Femur (tissue), 1 donor: ENCODE measurements around the gene BDH2.

Source experiments
- DNase-seq: peaks from one replicate; pipeline ENCODE4 v3.0.0-alpha.2; 2017

Gene BDH2

GRCh38 chr4:103079621-103080020, 20.0 kb downstream of the BDH2 start:
- DNase-seq, result no peak

- DNase-seq, result no peak
Observed at GRCh38 chr4:103076747-103077347, 22.8 kb downstream of the BDH2 start, which contains the start of gene SLC9B2. SLC9B2 (minus strand) TSS chr4:103076761; CDS start chr4:103067550, 9,211 bp downstream.

GRCh38 chr4:103075894-103076746, 23.5 kb downstream of the BDH2 start:
- peak; percentile 86 for DNase-seq

- no peak for DNase-seq
Observed at GRCh38 chr4:103075435-103075893, 24.2 kb downstream of the BDH2 start.

- no peak for DNase-seq
Observed at GRCh38 chr4:103074744-103075434, 24.7 kb downstream of the BDH2 start.

GRCh38 chr4:103073792-103074438, 25.7 kb downstream of the BDH2 start:
- DNase-seq, result no peak

GRCh38 chr4:103067841-103068547, 31.6 kb downstream of the BDH2 start:
- no peak for DNase-seq

- no peak for DNase-seq
Observed at GRCh38 chr4:103060453-103061148, 39.0 kb downstream of the BDH2 start.

- no peak for DNase-seq
Observed at GRCh38 chr4:103054030-103054429, 45.6 kb downstream of the BDH2 start.

GRCh38 chr4:103052779-103053178, 46.9 kb downstream of the BDH2 start:
- no peak for DNase-seq

GRCh38 chr4:103052145-103052544, 47.5 kb downstream of the BDH2 start:
- no peak for DNase-seq

- DNase-seq, result no peak
Observed at GRCh38 chr4:103050736-103051436, 48.7 kb downstream of the BDH2 start.

- no peak for DNase-seq
Observed at GRCh38 chr4:103046416-103047290, 53.0 kb downstream of the BDH2 start.

GRCh38 chr4:103044183-103044582, 55.5 kb downstream of the BDH2 start:
- DNase-seq, result no peak

- no peak for DNase-seq
Observed at GRCh38 chr4:103036169-103036568, 63.5 kb downstream of the BDH2 start.

- DNase-seq, result no peak
Observed at GRCh38 chr4:103032574-103032973, 67.1 kb downstream of the BDH2 start.

GRCh38 chr4:103030791-103031190, 68.8 kb downstream of the BDH2 start:
- no peak for DNase-seq

GRCh38 chr4:103029300-103029699, 70.3 kb downstream of the BDH2 start:
- DNase-seq, result no peak
